SK-N-SH treated with all-trans-retinoic acid at 6 μM for 48 hours (cell line): ENCODE measurements around the gene C4B.

ENCODE experiments used
- ATAC-seq: fragments of 200-7000 bp; cut with Tn5 transposase; 3 replicates; pipeline ENCODE4 v1.9.1; 2020; ENCODE audit warnings: mild to moderate bottlenecking, moderate library complexity
- BACH2 ChIP-seq: fragments of 250-450 bp; sonication (Bioruptor Pico); IDR thresholded peaks from 2 replicates; pipeline ENCODE4 v1.9.0; 2021; ENCODE audit warnings: mild to moderate bottlenecking, borderline replicate concordance
- CREB5 ChIP-seq: fragments of 250-450 bp; sonication (Bioruptor Pico); IDR thresholded peaks from 2 replicates; pipeline ENCODE4 v1.5.1; 2020; ENCODE audit warnings: low read depth, mild to moderate bottlenecking, moderate library complexity
- CSDC2 ChIP-seq: fragments of 250-450 bp; sonication (Bioruptor Pico); IDR thresholded peaks from 2 replicates; pipeline ENCODE4 v1.5.0; 2020; ENCODE audit warnings: mild to moderate bottlenecking, moderate library complexity
- CSRNP3 ChIP-seq: fragments of 250-450 bp; sonication (Bioruptor Pico); IDR thresholded peaks from 2 replicates; pipeline ENCODE4 v1.5.1; 2021; ENCODE audit warnings: mild to moderate bottlenecking, moderate library complexity
- ESRRG ChIP-seq: fragments of 250-450 bp; sonication (Bioruptor Pico); IDR thresholded peaks from 2 replicates; pipeline ENCODE4 v1.6.1; 2021; ENCODE audit warnings: mild to moderate bottlenecking
- GLIS3 ChIP-seq: fragments of 250-450 bp; sonication (Bioruptor Pico); IDR thresholded peaks from 2 replicates; pipeline ENCODE4 v1.5.0; 2020; ENCODE audit warnings: mild to moderate bottlenecking, moderate library complexity
- ISL1 ChIP-seq: fragments of 250-450 bp; sonication (Bioruptor Pico); IDR thresholded peaks from 2 replicates; pipeline ENCODE4 v2.1.2; 2022; ENCODE audit warnings: mild to moderate bottlenecking, moderate library complexity
- OSR1 ChIP-seq: fragments of 250-450 bp; sonication (Bioruptor Pico); IDR thresholded peaks from 2 replicates; pipeline ENCODE4 v1.8.0; 2022; ENCODE audit warnings: moderate library complexity, mild to moderate bottlenecking, inconsistent platforms
- PATZ1 ChIP-seq: fragments of 250-450 bp; sonication (Bioruptor Pico); IDR thresholded peaks from 2 replicates; pipeline ENCODE4 v1.8.0; 2020; ENCODE audit warnings: mild to moderate bottlenecking, moderate library complexity, borderline replicate concordance
- PPARA ChIP-seq: fragments of 250-450 bp; sonication (Bioruptor Pico); IDR thresholded peaks from 2 replicates; pipeline ENCODE4 v1.5.0; 2020; ENCODE audit warnings: mild to moderate bottlenecking, borderline replicate concordance
- RARB ChIP-seq: fragments of 250-450 bp; sonication (Bioruptor Pico); IDR thresholded peaks from 2 replicates; pipeline ENCODE4 v1.8.0; 2021; ENCODE audit warnings: mild to moderate bottlenecking, moderate library complexity
- SNAI2 ChIP-seq: fragments of 250-450 bp; sonication (Bioruptor Pico); IDR thresholded peaks from 2 replicates; pipeline ENCODE4 v1.5.0; 2020; ENCODE audit warnings: mild to moderate bottlenecking, moderate library complexity
- TCF4 ChIP-seq: fragments of 250-450 bp; sonication (Bioruptor Pico); IDR thresholded peaks from 2 replicates; pipeline ENCODE4 v1.8.0; 2021; ENCODE audit warnings: mild to moderate bottlenecking, moderate library complexity, borderline replicate concordance
- TOX ChIP-seq: fragments of 250-450 bp; sonication (Bioruptor Pico); IDR thresholded peaks from 2 replicates; pipeline ENCODE4 v1.8.0; 2021; ENCODE audit warnings: mild to moderate bottlenecking, moderate library complexity, borderline replicate concordance
- TSHZ2 ChIP-seq: fragments of 250-450 bp; sonication (Bioruptor Pico); IDR thresholded peaks from 2 replicates; pipeline ENCODE4 v1.5.0; 2020; ENCODE audit warnings: mild to moderate bottlenecking, moderate library complexity
- ZC3H10 ChIP-seq: fragments of 250-450 bp; sonication (Bioruptor Pico); IDR thresholded peaks from 2 replicates; pipeline ENCODE4 v1.5.1; 2021; ENCODE audit warnings: mild to moderate bottlenecking, moderate library complexity
- ZFP3 ChIP-seq: fragments of 250-450 bp; sonication (Bioruptor Pico); IDR thresholded peaks from 2 replicates; pipeline ENCODE4 v1.5.0; 2020; ENCODE audit warnings: mild to moderate bottlenecking, moderate library complexity
- ZFP30 ChIP-seq: fragments of 450-650 bp; formaldehyde crosslinking; IDR thresholded peaks from 2 replicates; pipeline ENCODE4 v1.5.0; 2022; ENCODE audit warnings: mild to moderate bottlenecking, moderate library complexity
- ZNF565 ChIP-seq: fragments of 450-650 bp; formaldehyde crosslinking; conservative IDR thresholded peaks from 2 replicates; pipeline ENCODE4 v1.5.0; 2020; ENCODE audit warnings: low read depth, mild to moderate bottlenecking, moderate library complexity
- ZNF70 ChIP-seq: fragments of 450-650 bp; formaldehyde crosslinking; IDR thresholded peaks from 2 replicates; pipeline ENCODE4 v1.5.0; 2020; ENCODE audit warnings: mild to moderate bottlenecking, moderate library complexity
- ZNF8 ChIP-seq: fragments of 450-650 bp; formaldehyde crosslinking; IDR thresholded peaks from 2 replicates; pipeline ENCODE4 v1.5.0; 2020; ENCODE audit warnings: mild to moderate bottlenecking, moderate library complexity

Gene C4B

GRCh38 chr6:32082935-32083334, 68.3 kb downstream of the C4B start (continued):
- TF ChIP-seq PATZ1 (CRISPR knock-in tag) (no peak), ZNF565 (CRISPR knock-in tag) (no peak), ISL1 (CRISPR knock-in tag) (no peak), RARB (CRISPR knock-in tag) (no peak)

- no peak for TF ChIP-seq CSRNP3 (CRISPR knock-in tag)
- no peak for TF ChIP-seq ISL1 (CRISPR knock-in tag)
- TF ChIP-seq TSHZ2 (CRISPR knock-in tag): no peak
- no peak for TF ChIP-seq ZFP30 (CRISPR knock-in tag)
- no peak for TF ChIP-seq ZNF8 (CRISPR knock-in tag)
- no peak for TF ChIP-seq ZNF565 (CRISPR knock-in tag)
- no peak for TF ChIP-seq SNAI2 (CRISPR knock-in tag)
- no peak for TF ChIP-seq BACH2
- no peak for TF ChIP-seq ZFP3 (CRISPR knock-in tag)
- no peak for TF ChIP-seq ZC3H10 (CRISPR knock-in tag)
- TF ChIP-seq ESRRG (CRISPR knock-in tag): no peak
- no peak for TF ChIP-seq RARB (CRISPR knock-in tag)
- TF ChIP-seq GLIS3 (CRISPR knock-in tag): no peak
- no peak for TF ChIP-seq OSR1 (CRISPR knock-in tag)
- TF ChIP-seq ZNF70 (CRISPR knock-in tag): no peak
- TF ChIP-seq PPARA: no peak
- no peak for TF ChIP-seq CREB5
- no peak for TF ChIP-seq CSDC2 (CRISPR knock-in tag)
- no peak for ATAC-seq
These were observed 69.5 kb downstream of the C4B start for GRCh38 chr6:32083812-32084768.

GRCh38 chr6:32084780-32085179, 70.2 kb downstream of the C4B start:
- TF ChIP-seq ZFP30 (CRISPR knock-in tag) (no peak), ZNF8 (CRISPR knock-in tag) (no peak), ZFP3 (CRISPR knock-in tag) (no peak), ZNF565 (CRISPR knock-in tag) (no peak), TCF4 (CRISPR knock-in tag) (no peak), CREB5 (no peak), PATZ1 (CRISPR knock-in tag) (no peak), GLIS3 (CRISPR knock-in tag) (no peak), RARB (CRISPR knock-in tag) (no peak), TOX (no peak), SNAI2 (CRISPR knock-in tag) (no peak), ZNF70 (CRISPR knock-in tag) (no peak), ZC3H10 (CRISPR knock-in tag) (no peak), CSDC2 (CRISPR knock-in tag) (no peak), OSR1 (CRISPR knock-in tag) (no peak), ISL1 (CRISPR knock-in tag) (no peak)
- no peak for ATAC-seq
